GM10266 (cell line): Measurements from ENCODE around the gene ZNF668.
"Not testable (repeated sequence)": the region's sequence is repeated elsewhere in the genome, so short reads cannot be mapped to it uniquely, and the experiment has no call there.

Experiments used
- DNase-seq: peaks from one replicate; pipeline ENCODE4 v3.0.0; 2012; ENCODE audit errors: extremely low spot score
- CTCF ChIP-seq: IDR thresholded peaks from 2 replicates; pipeline ENCODE4 v1.5.1; 2012; ENCODE audit warnings: mild to moderate bottlenecking, low read depth; ENCODE audit not compliant: control insufficient read depth, insufficient read depth; ENCODE audit errors: missing control alignments

ZNF668 gene

GRCh38 chr16:31025339-31025738 lies 48.7 kb downstream of the ZNF668 start:
- TF ChIP-seq CTCF, result no peak
- DNase-seq, result no peak

- no peak for DNase-seq
- TF ChIP-seq CTCF, result no peak
Measured at GRCh38 chr16:31023627-31024226, 50.3 kb downstream of the ZNF668 start.

- no peak for DNase-seq
- no peak for TF ChIP-seq CTCF
Measured at GRCh38 chr16:31023252-31023602, 50.8 kb downstream of the ZNF668 start.

GRCh38 chr16:31022544-31023251 lies 51.3 kb downstream of the ZNF668 start:
- no peak for TF ChIP-seq CTCF
- no peak for DNase-seq

- TF ChIP-seq CTCF, result no peak
- no peak for DNase-seq
Measured at GRCh38 chr16:31020536-31020935, 53.5 kb downstream of the ZNF668 start.

- not testable (repeated sequence) for DNase-seq
Measured at GRCh38 chr16:31017756-31018155, 56.3 kb downstream of the ZNF668 start.

GRCh38 chr16:31016018-31016417 lies 58.0 kb downstream of the ZNF668 start:
- DNase-seq, result no peak
- no peak for TF ChIP-seq CTCF

GRCh38 chr16:31013292-31013691 lies 60.7 kb downstream of the ZNF668 start:
- DNase-seq, result not testable (repeated sequence)

GRCh38 chr16:31011815-31012214 lies 62.2 kb downstream of the ZNF668 start:
- not testable (repeated sequence) for DNase-seq
